Keratinocyte (primary cell): ENCODE data around the gene UBIAD1. TPM values are rescaled to one million over a fixed set of nuclear protein-coding genes. Genes with fewer than 3 reads are reported as not detected.

Experiments
- DNase-seq: peaks from one replicate; pipeline ENCODE4 v3.0.0-alpha.2; 2011; ENCODE audit warnings: low read depth, missing footprints, low spot score
- FAIRE-seq: peaks from 2 replicates; lab custom pipeline; 2011; peaks lifted over from hg19 to GRCh38; lab: Jason Lieb, UNC
- H2AFZ ChIP-seq: 2 replicates; pipeline ENCODE4 v1.6.0; 2012; ENCODE audit warnings: low read length, control low read depth, inconsistent platforms; ENCODE audit not compliant: control insufficient read depth
- H3K27ac ChIP-seq: 2 replicates; pipeline ENCODE4 v1.5.1; 2011; ENCODE audit warnings: low read length; ENCODE audit not compliant: control insufficient read depth, insufficient read depth
- H3K27me3 ChIP-seq: 3 replicates; pipeline ENCODE4 v1.6.0; 2011; ENCODE audit warnings: low read length; ENCODE audit not compliant: control insufficient read depth, insufficient read depth; ENCODE audit errors: extremely low read depth
- H3K36me3 ChIP-seq, 2 experiments: 2 replicates in 1 of 2; 3 replicates in 1 of 2; pipeline ENCODE4 v1.5.1; 2011; ENCODE audit warnings: low read length in 2 of 2, mild to moderate bottlenecking in 1 of 2; ENCODE audit not compliant: control insufficient read depth in 2 of 2, insufficient read depth in 2 of 2; ENCODE audit errors: extremely low read depth in 1 of 2
- H3K4me1 ChIP-seq: 3 replicates; pipeline ENCODE4 v1.5.1; 2011; ENCODE audit warnings: low read length; ENCODE audit not compliant: control insufficient read depth, insufficient read depth; ENCODE audit errors: extremely low read depth
- H3K4me2 ChIP-seq: 3 replicates; pipeline ENCODE4 v1.6.0; 2011; ENCODE audit warnings: low read depth, low read length; ENCODE audit not compliant: control insufficient read depth, insufficient read depth; ENCODE audit errors: extremely low read depth
- H3K4me3 ChIP-seq, 3 experiments: fragments of 200-600 bp in 1 of 3; sonication (generic) in 1 of 3; 2 replicates in 2 of 3; 3 replicates in 1 of 3; pipeline ENCODE4 v1.5.1; 2011 to 2016; ENCODE audit warnings: low read length in 3 of 3, mild to moderate bottlenecking in 3 of 3, control low read depth in 2 of 3, inconsistent platforms in 1 of 3, low read depth in 1 of 3, mixed read lengths in 1 of 3, mixed run types in 1 of 3, moderate library complexity in 1 of 3; ENCODE audit not compliant: control insufficient read depth in 2 of 3, insufficient read depth in 2 of 3; ENCODE audit errors: extremely low read depth in 1 of 3
- H3K79me2 ChIP-seq: 2 replicates; pipeline ENCODE4 v1.6.0; 2012; ENCODE audit warnings: low read length; ENCODE audit not compliant: control insufficient read depth, insufficient read depth
- H3K9ac ChIP-seq: 3 replicates; pipeline ENCODE4 v1.6.0; 2011; ENCODE audit warnings: low read length; ENCODE audit not compliant: control insufficient read depth, insufficient read depth; ENCODE audit errors: extremely low read depth
- H3K9me1 ChIP-seq: 3 replicates; pipeline ENCODE4 v1.6.0; 2011; ENCODE audit warnings: low read length; ENCODE audit not compliant: control insufficient read depth, insufficient read depth; ENCODE audit errors: extremely low read depth
- H3K9me3 ChIP-seq: 2 replicates; pipeline ENCODE4 v1.5.1; 2012; ENCODE audit warnings: low read depth, low read length; ENCODE audit not compliant: control insufficient read depth
- H4K20me1 ChIP-seq: 3 replicates; pipeline ENCODE4 v1.6.0; 2011; ENCODE audit warnings: low read length; ENCODE audit not compliant: control insufficient read depth, insufficient read depth; ENCODE audit errors: extremely low read depth
- EZH2 ChIP-seq: IDR thresholded peaks from one replicate; pipeline ENCODE4 v1.6.1; 2012; ENCODE audit warnings: inconsistent platforms, mild to moderate bottlenecking, low read length, moderate library complexity
- dilution Hi-C: fragments of 300-500 bp; cut with MboI; formaldehyde crosslinking; loops from one replicate; pipeline ENCODE4 v1.7.0; 2020; ENCODE audit warnings: low sequenced_read_pairs; ENCODE audit not compliant: extremely low pct_ligation_motif_present
- polyA plus RNA-seq, 5 experiments: library from polyadenylated mRNA; depleted of rRNA in 3 of 5; stranded (reverse) in 3 of 5; stranded (forward) in 1 of 5; unstranded in 1 of 5; fragments of >200 nt; gene quantifications; 1 replicate in 1 of 5; 2 replicates in 3 of 5; 3 replicates in 1 of 5; pipeline versions ENCODE4 v1.2.1 to v1.2.3, GENCODE V29; 2011 to 2012; ENCODE audit warnings: missing spikeins in 2 of 5, low read depth in 1 of 5, low replicate concordance in 1 of 5
- TF ChIP-seq, protein P1 (sequence below), 3 experiments: IDR thresholded peaks in 1 of 3; conservative IDR thresholded peaks in 1 of 3; optimal IDR thresholded peaks in 1 of 3; 2 replicates in 2 of 3; 3 replicates in 1 of 3; pipeline versions ENCODE3 to v1.5.1; 2011; ENCODE audit warnings: low read length in 3 of 3, mild to moderate bottlenecking in 3 of 3, moderate library complexity in 2 of 3, control low read depth in 1 of 3, inconsistent platforms in 1 of 3; ENCODE audit not compliant: insufficient read depth in 2 of 3; ENCODE audit errors: extremely low read depth in 1 of 3

Gene UBIAD1
- polyA plus RNA-seq, 1 donor (not counting 4 experiments of a cell fraction or from before 2014, with no cell fraction given), result 9.9 TPM

DNA sequence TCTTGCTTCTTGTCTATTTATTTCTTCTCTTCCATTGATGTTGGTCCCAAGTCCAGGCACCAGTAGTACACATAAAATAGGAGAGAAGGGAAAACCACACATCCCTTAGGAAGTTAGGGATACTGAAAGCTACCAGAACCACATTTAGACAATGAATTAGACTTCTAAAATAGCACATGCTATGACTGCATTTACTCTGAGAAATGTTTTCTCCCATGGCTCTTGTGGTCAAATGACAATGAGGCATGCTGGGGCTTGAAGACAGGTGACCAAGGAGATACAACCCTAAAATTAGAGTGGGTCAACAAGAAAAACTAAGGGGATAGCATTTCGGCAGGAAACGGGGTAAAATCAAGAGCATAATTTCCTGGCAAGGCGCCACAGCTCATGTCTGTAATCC, 27.8 kb upstream of the UBIAD1 start:
- H3K4me3 ChIP-seq, result no peak overlapping the region
- H3K9me1 ChIP-seq, result no peaks in the 10 kb centered on the region
- no peak overlapping the region for H3K4me2 ChIP-seq
- H3K27me3 ChIP-seq, result no peaks in the 10 kb centered on the region
- no peak overlapping the region for H3K27ac ChIP-seq
- H4K20me1 ChIP-seq, result peaks cover 3% of the 10 kb centered on the region
- dilution Hi-C loops, result no loop called here
- TF ChIP-seq, protein P1, sequence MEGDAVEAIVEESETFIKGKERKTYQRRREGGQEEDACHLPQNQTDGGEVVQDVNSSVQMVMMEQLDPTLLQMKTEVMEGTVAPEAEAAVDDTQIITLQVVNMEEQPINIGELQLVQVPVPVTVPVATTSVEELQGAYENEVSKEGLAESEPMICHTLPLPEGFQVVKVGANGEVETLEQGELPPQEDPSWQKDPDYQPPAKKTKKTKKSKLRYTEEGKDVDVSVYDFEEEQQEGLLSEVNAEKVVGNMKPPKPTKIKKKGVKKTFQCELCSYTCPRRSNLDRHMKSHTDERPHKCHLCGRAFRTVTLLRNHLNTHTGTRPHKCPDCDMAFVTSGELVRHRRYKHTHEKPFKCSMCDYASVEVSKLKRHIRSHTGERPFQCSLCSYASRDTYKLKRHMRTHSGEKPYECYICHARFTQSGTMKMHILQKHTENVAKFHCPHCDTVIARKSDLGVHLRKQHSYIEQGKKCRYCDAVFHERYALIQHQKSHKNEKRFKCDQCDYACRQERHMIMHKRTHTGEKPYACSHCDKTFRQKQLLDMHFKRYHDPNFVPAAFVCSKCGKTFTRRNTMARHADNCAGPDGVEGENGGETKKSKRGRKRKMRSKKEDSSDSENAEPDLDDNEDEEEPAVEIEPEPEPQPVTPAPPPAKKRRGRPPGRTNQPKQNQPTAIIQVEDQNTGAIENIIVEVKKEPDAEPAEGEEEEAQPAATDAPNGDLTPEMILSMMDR (optimal IDR thresholded peaks at IDR 0.05 in 1 of 3, IDR thresholded peaks at IDR 0.05 in 1 of 3, conservative IDR thresholded peaks at IDR 0.05 in 1 of 3; ENCODE audit: extremely low read depth in 1 of 3, insufficient read depth in 2 of 3, low read length in 3 of 3), result no peak
- TF ChIP-seq EZH2, result no peak
- FAIRE-seq (no peak), DNase-seq (no peak)
- H3K79me2 ChIP-seq, result no peaks in the 10 kb centered on the region
- H3K4me1 ChIP-seq, result no peaks in the 10 kb centered on the region
- H2AFZ ChIP-seq, result no peak overlapping the region
- H3K36me3 ChIP-seq, result peaks cover 20 to 21% of the 10 kb centered on the region in 2 experiments
- no peaks in the 10 kb centered on the region for H3K9me3 ChIP-seq
- no peak overlapping the region for H3K9ac ChIP-seq

DNA sequence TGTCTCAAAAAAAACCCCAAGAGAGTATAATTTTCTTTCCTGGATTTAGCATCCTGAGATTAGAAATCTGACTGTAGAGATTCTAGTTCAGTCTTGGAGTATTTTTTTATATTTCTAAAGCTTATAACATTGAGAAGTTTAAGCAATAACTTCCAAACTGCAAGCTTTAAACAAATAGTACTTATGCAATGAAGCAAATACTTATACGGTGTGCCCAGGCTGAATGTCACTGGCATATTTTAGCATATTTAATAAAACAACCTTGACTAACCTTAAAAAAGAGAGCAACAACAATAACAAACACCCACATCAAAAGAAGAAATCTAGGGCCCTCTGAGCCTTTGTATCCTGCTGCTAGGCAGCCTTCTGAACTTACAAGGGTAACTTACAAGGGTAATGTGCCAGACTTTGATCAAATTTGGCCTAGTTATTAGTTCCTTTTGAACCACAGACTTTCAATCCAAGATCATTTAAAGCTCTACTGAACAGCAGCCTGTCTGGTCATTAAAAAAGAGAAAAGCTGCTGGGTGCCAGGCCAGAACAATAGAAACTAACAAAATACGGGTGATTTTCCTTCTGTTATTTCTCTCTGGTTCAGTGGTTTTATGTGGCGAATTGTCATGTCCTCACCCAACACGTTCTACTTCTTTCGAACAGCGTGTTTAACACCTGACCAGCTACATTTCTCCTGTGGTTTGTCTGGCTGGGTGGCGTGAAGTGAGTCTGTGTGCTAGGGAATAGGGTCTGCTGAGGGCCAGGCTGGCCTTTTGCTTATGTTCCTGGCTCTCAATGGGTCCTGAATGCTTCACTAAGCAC, 26.9 kb upstream of the UBIAD1 start:
- DNase-seq (no peak), FAIRE-seq (peak; percentile 51)
- peaks cover 3% of the 10 kb centered on the region for H4K20me1 ChIP-seq
- no peaks in the 10 kb centered on the region for H3K27me3 ChIP-seq
- H3K4me2 ChIP-seq, result no peak overlapping the region
- no peaks in the 10 kb centered on the region for H3K79me2 ChIP-seq
- H3K9me1 ChIP-seq, result no peaks in the 10 kb centered on the region
- dilution Hi-C loops, result no loop called here
- H3K4me3 ChIP-seq, result no peak overlapping the region
- no peak overlapping the region for H2AFZ ChIP-seq
- H3K27ac ChIP-seq, result no peak overlapping the region
- no peaks in the 10 kb centered on the region for H3K9me3 ChIP-seq
- H3K36me3 ChIP-seq, result peaks cover 17 to 22% of the 10 kb centered on the region in 2 experiments
- TF ChIP-seq, protein P1 (optimal IDR thresholded peaks at IDR 0.05 in 1 of 3, IDR thresholded peaks at IDR 0.05 in 1 of 3, conservative IDR thresholded peaks at IDR 0.05 in 1 of 3; ENCODE audit: extremely low read depth in 1 of 3, insufficient read depth in 2 of 3, low read length in 3 of 3), result no peak
- no peak for TF ChIP-seq EZH2
- H3K9ac ChIP-seq, result no peak overlapping the region
- H3K4me1 ChIP-seq, result no peaks in the 10 kb centered on the region
